ENCODE results near the gene AMBP. TPM values are rescaled to one million over a fixed set of nuclear protein-coding genes. Genes with fewer than 3 reads are reported as not detected.

Gene AMBP
- total RNA-seq, 1 donor: 0.27 TPM

- DNase-seq (ENCODE audit: low read depth): peak; percentile 43
- TF ChIP-seq CTCF (IDR thresholded peaks at IDR 0.05; ENCODE audit: insufficient read depth, low read length): no peak
Observed at GRCh38 chr9:114112325-114112724, 34.2 kb upstream of the AMBP start.

GRCh38 chr9:114110180-114110579, 32.1 kb upstream of the AMBP start:
- DNase-seq (ENCODE audit: low read depth): peak; percentile 72
- no peak overlapping the region for H3K4me3 ChIP-seq (ENCODE audit: low read depth, low read length)
- no peak for TF ChIP-seq CTCF (IDR thresholded peaks at IDR 0.05; ENCODE audit: insufficient read depth, low read length)

More at GRCh38 chr9:114112325-114112724, 34.2 kb upstream of the AMBP start:
- no peak overlapping the region for H3K4me3 ChIP-seq (ENCODE audit: low read depth, low read length)

- H3K4me3 ChIP-seq (ENCODE audit: low read depth, low read length): no peak overlapping the region
- no peak for TF ChIP-seq CTCF (IDR thresholded peaks at IDR 0.05; ENCODE audit: insufficient read depth, low read length)
- DNase-seq (ENCODE audit: low read depth): no peak
Observed at GRCh38 chr9:114109124-114109523, 31.0 kb upstream of the AMBP start.

GRCh38 chr9:114108016-114108833, 30.1 kb upstream of the AMBP start:
- peak; percentile 71 for DNase-seq (ENCODE audit: low read depth)
- H3K4me3 ChIP-seq (ENCODE audit: low read depth, low read length): no peak overlapping the region
- peak; percentile 99 for TF ChIP-seq CTCF (IDR thresholded peaks at IDR 0.05; ENCODE audit: insufficient read depth, low read length)

GRCh38 chr9:114107286-114108001, 29.3 kb upstream of the AMBP start:
- no peak for TF ChIP-seq CTCF (IDR thresholded peaks at IDR 0.05; ENCODE audit: insufficient read depth, low read length)
- no peak for DNase-seq (ENCODE audit: low read depth)
- no peak overlapping the region for H3K4me3 ChIP-seq (ENCODE audit: low read depth, low read length)

GRCh38 chr9:114105236-114105635, 27.1 kb upstream of the AMBP start:
- TF ChIP-seq CTCF (IDR thresholded peaks at IDR 0.05; ENCODE audit: insufficient read depth, low read length): no peak
- no peak overlapping the region for H3K4me3 ChIP-seq (ENCODE audit: low read depth, low read length)
- DNase-seq (ENCODE audit: low read depth): peak; percentile 17
